ENCODE data around the gene BRWD1.
"Not testable (repeated sequence)": the region's sequence is repeated elsewhere in the genome, so short reads cannot be mapped to it uniquely, and the experiment has no call there.

BRWD1 gene

DNA sequence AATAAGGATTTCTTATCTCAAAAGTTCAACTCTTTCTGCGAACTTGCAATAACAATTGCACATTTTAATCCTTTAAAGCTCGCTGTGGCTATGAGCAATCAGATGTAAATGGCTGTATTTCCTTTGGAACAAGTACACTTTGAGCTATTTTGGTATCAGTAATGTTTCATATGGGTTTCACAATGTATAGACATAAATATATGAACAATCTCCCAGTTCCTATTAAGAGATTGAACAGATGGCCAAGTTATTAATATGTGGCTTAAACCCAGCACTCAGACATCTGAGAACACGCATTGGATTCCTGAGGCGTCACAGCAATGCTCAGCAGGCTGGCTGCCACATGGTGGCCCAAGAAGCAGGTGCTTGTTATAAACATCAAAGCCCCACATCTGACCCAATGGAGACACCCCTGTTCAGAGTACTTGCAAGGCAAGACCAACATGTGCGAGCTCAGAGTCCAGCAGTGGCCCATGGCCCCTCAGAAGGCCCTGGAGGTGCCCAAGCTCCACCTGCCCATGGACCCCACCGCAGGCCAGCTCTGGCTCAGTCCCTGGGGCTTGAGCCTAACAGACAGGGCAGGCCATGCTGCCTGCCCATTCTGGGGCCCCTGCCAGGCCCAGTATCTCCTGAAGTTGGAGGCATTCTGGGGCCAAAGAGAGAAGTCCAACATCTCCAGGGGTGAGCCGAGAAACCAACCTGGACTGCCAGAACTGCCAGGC is 153.9 kb downstream of the BRWD1 start:
- H2AFZ ChIP-seq (ENCODE audit: low read depth, low read length) = no peak overlapping the region
- H3K9ac ChIP-seq (ENCODE audit: low read depth, low read length) = no peak overlapping the region
- H3K79me2 ChIP-seq (ENCODE audit: insufficient read depth, low read length) = no peaks in the 10 kb centered on the region
- no peak for ATAC-seq (ENCODE audit: insufficient read depth, low read depth)
- no peaks in the 10 kb centered on the region for H3K36me3 ChIP-seq (ENCODE audit: insufficient read depth, low read length)
- no peak for DNase-seq
- no peaks in the 10 kb centered on the region for H3K4me1 ChIP-seq (ENCODE audit: insufficient read depth, low read length)
- H3K4me2 ChIP-seq (ENCODE audit: insufficient read depth, low read length) = no peak overlapping the region
- no peak overlapping the region for H3K4me3 ChIP-seq (ENCODE audit: low read depth in 1 of 2, low read length in 2 of 2)
- no peak overlapping the region for H3K27ac ChIP-seq (ENCODE audit: low read length)
- H4K20me1 ChIP-seq (ENCODE audit: insufficient read depth, low read length) = no peaks in the 10 kb centered on the region
- H3K9me3 ChIP-seq (ENCODE audit: insufficient read depth, low read length, severe bottlenecking) = peaks cover 6% of the 10 kb centered on the region
- H3K27me3 ChIP-seq (ENCODE audit: insufficient read depth, low read length, poor library complexity) = no peaks in the 10 kb centered on the region
- TF ChIP-seq CTCF (IDR thresholded peaks at IDR 0.05; ENCODE audit: borderline replicate concordance, extremely low read depth, low read length, poor library complexity, severe bottlenecking) = no peak
- TF ChIP-seq EZH2 (IDR thresholded peaks at IDR 0.05; ENCODE audit: borderline replicate concordance, low read depth, low read length, severe bottlenecking) = no peak

DNA sequence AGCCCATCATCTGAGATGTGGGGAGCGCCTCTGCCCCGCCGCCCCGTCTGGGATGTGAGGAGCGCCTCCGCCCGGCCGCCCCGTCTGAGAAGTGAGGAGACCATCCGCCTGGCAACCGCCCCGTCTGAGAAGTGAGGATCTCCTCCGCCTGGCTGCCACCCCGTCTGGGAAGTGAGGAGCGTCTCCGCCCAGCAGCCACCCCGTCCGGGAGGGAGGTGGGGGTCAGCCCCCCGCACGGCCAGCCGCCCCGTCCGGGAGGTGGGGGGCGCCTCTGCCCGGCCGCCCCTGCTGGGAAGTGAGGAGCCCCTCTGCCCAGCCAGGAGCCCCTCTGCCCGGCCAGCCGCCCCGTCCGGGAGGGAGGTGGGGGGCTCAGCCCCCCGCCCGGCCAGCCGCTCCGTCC is 156.2 kb downstream of the BRWD1 start:
- H3K27ac ChIP-seq (ENCODE audit: low read length); H3K4me1 ChIP-seq (ENCODE audit: insufficient read depth, low read length); H2AFZ ChIP-seq (ENCODE audit: low read depth, low read length); H3K9ac ChIP-seq (ENCODE audit: low read depth, low read length); H4K20me1 ChIP-seq (ENCODE audit: insufficient read depth, low read length); ATAC-seq (ENCODE audit: insufficient read depth, low read depth); DNase-seq; H3K27me3 ChIP-seq (ENCODE audit: insufficient read depth, low read length, poor library complexity); H3K4me3 ChIP-seq (ENCODE audit: low read depth in 1 of 2, low read length in 2 of 2); H3K36me3 ChIP-seq (ENCODE audit: insufficient read depth, low read length); H3K4me2 ChIP-seq (ENCODE audit: insufficient read depth, low read length); H3K79me2 ChIP-seq (ENCODE audit: insufficient read depth, low read length); H3K9me3 ChIP-seq (ENCODE audit: insufficient read depth, low read length, severe bottlenecking): not testable (repeated sequence)

DNA sequence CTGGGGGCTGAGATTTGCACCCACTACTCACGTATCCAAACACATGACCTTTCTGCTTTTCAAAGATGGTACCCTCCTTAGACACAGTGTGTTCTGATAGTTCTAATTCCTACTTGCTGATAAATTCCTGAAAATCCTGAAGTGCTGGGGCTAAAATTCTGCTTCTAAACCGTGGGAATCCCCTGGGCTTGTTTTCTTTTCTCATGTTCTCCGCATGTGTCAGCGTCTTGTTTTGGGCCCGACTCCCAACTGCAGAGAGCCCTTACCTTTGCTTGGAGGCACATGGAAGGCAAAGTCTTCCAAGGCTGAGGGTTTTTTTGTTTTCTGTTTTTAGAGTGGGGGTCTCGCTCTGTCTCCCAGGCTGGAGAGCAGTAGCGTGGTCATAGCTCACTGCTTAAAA is 157.4 kb downstream of the BRWD1 start:
- Histone ChIP-seq H3K4me3 (ENCODE audit: low read depth in 1 of 2, low read length in 2 of 2) (no peak overlapping the region), H3K9ac (ENCODE audit: low read depth, low read length) (no peak overlapping the region), H2AFZ (ENCODE audit: low read depth, low read length) (no peak overlapping the region), H3K4me2 (ENCODE audit: insufficient read depth, low read length) (no peak overlapping the region), H4K20me1 (ENCODE audit: insufficient read depth, low read length) (no peaks in the 10 kb centered on the region), H3K27ac (ENCODE audit: low read length) (no peak overlapping the region), H3K4me1 (ENCODE audit: insufficient read depth, low read length) (no peaks in the 10 kb centered on the region), H3K9me3 (ENCODE audit: insufficient read depth, low read length, severe bottlenecking) (no peaks in the 10 kb centered on the region), H3K79me2 (ENCODE audit: insufficient read depth, low read length) (no peaks in the 10 kb centered on the region), H3K27me3 (ENCODE audit: insufficient read depth, low read length, poor library complexity) (no peaks in the 10 kb centered on the region), H3K36me3 (ENCODE audit: insufficient read depth, low read length) (no peaks in the 10 kb centered on the region)
- ATAC-seq (ENCODE audit: insufficient read depth, low read depth) = no peak
- no peak for DNase-seq
- TF ChIP-seq CTCF (IDR thresholded peaks at IDR 0.05; ENCODE audit: borderline replicate concordance, extremely low read depth, low read length, poor library complexity, severe bottlenecking) = no peak
- no peak for TF ChIP-seq EZH2 (IDR thresholded peaks at IDR 0.05; ENCODE audit: borderline replicate concordance, low read depth, low read length, severe bottlenecking)

DNA sequence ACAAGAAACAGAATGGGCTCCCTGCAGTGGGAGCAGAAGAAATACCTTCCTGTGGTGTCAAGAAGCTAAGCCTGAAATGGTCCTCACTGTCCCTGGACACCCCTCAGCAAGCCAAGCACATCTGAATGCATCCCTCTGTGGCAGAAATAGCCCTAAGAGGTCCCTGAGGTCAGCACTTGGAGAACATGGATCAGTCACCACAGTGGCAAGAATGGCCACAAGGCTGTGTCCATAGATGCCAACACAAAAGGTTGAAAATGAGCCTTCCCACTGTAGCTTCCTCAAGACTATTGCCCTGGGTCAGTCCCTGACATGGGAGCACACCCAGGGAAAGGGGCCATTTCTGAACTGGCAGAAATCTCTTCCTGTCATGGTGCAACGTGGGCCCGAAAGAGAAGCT is 157.9 kb downstream of the BRWD1 start:
- Histone ChIP-seq H3K27me3 (ENCODE audit: insufficient read depth, low read length, poor library complexity) (no peaks in the 10 kb centered on the region), H3K4me3 (ENCODE audit: low read depth in 1 of 2, low read length in 2 of 2) (no peak overlapping the region), H3K79me2 (ENCODE audit: insufficient read depth, low read length) (no peaks in the 10 kb centered on the region), H3K9me3 (ENCODE audit: insufficient read depth, low read length, severe bottlenecking) (no peaks in the 10 kb centered on the region), H4K20me1 (ENCODE audit: insufficient read depth, low read length) (no peaks in the 10 kb centered on the region), H3K4me1 (ENCODE audit: insufficient read depth, low read length) (no peaks in the 10 kb centered on the region), H3K27ac (ENCODE audit: low read length) (no peak overlapping the region), H2AFZ (ENCODE audit: low read depth, low read length) (no peak overlapping the region), H3K9ac (ENCODE audit: low read depth, low read length) (no peak overlapping the region), H3K36me3 (ENCODE audit: insufficient read depth, low read length) (no peaks in the 10 kb centered on the region), H3K4me2 (ENCODE audit: insufficient read depth, low read length) (no peak overlapping the region)
- DNase-seq = no peak
- TF ChIP-seq EZH2 (IDR thresholded peaks at IDR 0.05; ENCODE audit: borderline replicate concordance, low read depth, low read length, severe bottlenecking) (no peak), CTCF (IDR thresholded peaks at IDR 0.05; ENCODE audit: borderline replicate concordance, extremely low read depth, low read length, poor library complexity, severe bottlenecking) (no peak)
- no peak for ATAC-seq (ENCODE audit: insufficient read depth, low read depth)
